Neural progenitor cell (in vitro differentiated cells): ENCODE results near the gene UBALD2. TPM values are rescaled to one million over a fixed set of nuclear protein-coding genes. Genes with fewer than 3 reads are reported as not detected.

Experiments
- DNase-seq: peaks from one replicate; pipeline ENCODE4 v3.0.0-alpha.2; 2016; ENCODE audit warnings: low spot score
- H2AFZ ChIP-seq: fragments of 200-600 bp; sonication (generic); replicated peaks from 2 replicates; pipeline ENCODE4 v1.6.1; 2016; ENCODE audit warnings: antibody characterized with exemption
- H3F3A ChIP-seq: fragments of 200-600 bp; sonication (generic); 2 replicates; pipeline ENCODE4 v1.6.1; 2016; ENCODE audit warnings: antibody characterized with exemption, low read depth
- H3K27ac ChIP-seq: fragments of 200-600 bp; sonication (generic); 2 replicates; pipeline ENCODE4 v1.5.1; 2016; ENCODE audit warnings: mild to moderate bottlenecking
- H3K27me3 ChIP-seq: fragments of 200-600 bp; sonication (generic); 2 replicates; pipeline ENCODE4 v1.6.1; 2016; ENCODE audit warnings: mild to moderate bottlenecking, moderate library complexity
- H3K36me3 ChIP-seq: fragments of 200-600 bp; sonication (generic); 2 replicates; pipeline ENCODE4 v1.5.1; 2016
- H3K4me1 ChIP-seq: fragments of 200-600 bp; sonication (generic); 2 replicates; pipeline ENCODE4 v1.6.1; 2016; ENCODE audit warnings: mixed run types
- H3K4me2 ChIP-seq: fragments of 200-600 bp; sonication (generic); 2 replicates; pipeline ENCODE4 v1.6.1; 2016
- H3K4me3 ChIP-seq: fragments of 200-600 bp; sonication (generic); 2 replicates; pipeline ENCODE4 v1.5.1; 2016
- H3K79me2 ChIP-seq: fragments of 200-600 bp; sonication (generic); 2 replicates; pipeline ENCODE4 v1.6.1; 2016; ENCODE audit warnings: low read depth
- H3K9ac ChIP-seq: fragments of 200-600 bp; sonication (generic); 2 replicates; pipeline ENCODE4 v1.6.1; 2016
- H3K9me3 ChIP-seq: fragments of 200-600 bp; sonication (generic); 2 replicates; pipeline ENCODE4 v1.5.1; 2016; ENCODE audit warnings: low read depth
- H4K20me1 ChIP-seq: fragments of 200-600 bp; sonication (generic); 2 replicates; pipeline ENCODE4 v1.6.1; 2016; ENCODE audit warnings: low read depth
- H3K27ac Mint-ChIP-seq: 3 replicates; pipeline ENCODE4 v1.8.0; 2021; ENCODE audit warnings: mixed read lengths
- H3K27me3 Mint-ChIP-seq: 2 replicates; pipeline ENCODE4 v1.8.0; 2022; ENCODE audit warnings: low read depth, mild to moderate bottlenecking, inconsistent platforms, moderate library complexity, mixed read lengths; ENCODE audit not compliant: insufficient read depth
- H3K36me3 Mint-ChIP-seq: 3 replicates; pipeline ENCODE4 v1.8.0; 2021; ENCODE audit warnings: mixed read lengths
- H3K4me1 Mint-ChIP-seq: 3 replicates; pipeline ENCODE4 v1.8.0; 2021; ENCODE audit warnings: mixed read lengths
- H3K4me3 Mint-ChIP-seq: 3 replicates; pipeline ENCODE4 v1.8.0; 2021; ENCODE audit warnings: mild to moderate bottlenecking, moderate library complexity, mixed read lengths
- H3K9me3 Mint-ChIP-seq: 3 replicates; pipeline ENCODE4 v1.8.0; 2020; ENCODE audit warnings: mixed read lengths
- CTCF ChIP-seq: fragments of 200-600 bp; sonication (generic); IDR thresholded peaks from 2 replicates; pipeline ENCODE4 v1.5.1; 2017; ENCODE audit warnings: antibody characterized with exemption, mild to moderate bottlenecking
- EZH2 ChIP-seq: fragments of 200-600 bp; sonication (generic); IDR thresholded peaks from 2 replicates; pipeline ENCODE4 v1.6.1; 2017; ENCODE audit warnings: antibody characterized with exemption, mild to moderate bottlenecking, moderate library complexity
- EZH2phosphoT487 ChIP-seq: fragments of 200-600 bp; sonication (generic); IDR thresholded peaks from 2 replicates; pipeline ENCODE4 v1.6.1; 2017; ENCODE audit warnings: antibody characterized with exemption
- total RNA-seq: library from RNA; depleted of rRNA; stranded (reverse); fragments of >200 nt; gene quantifications from 2 replicates; pipeline ENCODE4 v1.2.3, GENCODE V29; 2015; ENCODE audit warnings: low replicate concordance

Gene UBALD2
- total RNA-seq, 1 donor from 2014 or later, result 4.2 TPM

GRCh38 chr17:76233588-76234353, 31.4 kb upstream of the UBALD2 start:
- Mint-ChIP-seq H3K36me3 (peaks cover 2% of the 10 kb centered on the region), H3K9me3 (no peaks in the 10 kb centered on the region), H3K4me3 (no peak overlapping the region), H3K4me1 (peaks cover 6% of the 10 kb centered on the region), H3K27ac (no peak overlapping the region), H3K27me3 (no peaks in the 10 kb centered on the region)
- Histone ChIP-seq H3K27ac (no peak overlapping the region), H4K20me1 (peaks cover under 1% of the 10 kb centered on the region), H3K4me1 (no peaks in the 10 kb centered on the region), H3K9me3 (no peaks in the 10 kb centered on the region), H3K27me3 (peaks cover 14% of the 10 kb centered on the region), H3K4me2 (no peak overlapping the region), H3K36me3 (no peaks in the 10 kb centered on the region), H3F3A (peaks cover 2% of the 10 kb centered on the region), H3K79me2 (peaks cover 6% of the 10 kb centered on the region), H2AFZ (no peak overlapping the region), H3K9ac (no peak overlapping the region), H3K4me3 (no peak overlapping the region)
- no peak for DNase-seq
- no peak for TF ChIP-seq CTCF

GRCh38 chr17:76234354-76234679, 30.8 kb upstream of the UBALD2 start:
- Histone ChIP-seq H2AFZ (no peak overlapping the region), H3K9me3 (no peaks in the 10 kb centered on the region), H3K4me1 (no peaks in the 10 kb centered on the region), H3K36me3 (no peaks in the 10 kb centered on the region), H3K27me3 (peaks cover 19% of the 10 kb centered on the region), H4K20me1 (peaks cover 6% of the 10 kb centered on the region), H3K9ac (no peak overlapping the region), H3K4me3 (no peak overlapping the region), H3K27ac (no peak overlapping the region), H3K79me2 (peaks cover 6% of the 10 kb centered on the region), H3F3A (peaks cover 7% of the 10 kb centered on the region), H3K4me2 (no peak overlapping the region)
- no peaks in the 10 kb centered on the region for H3K27me3 Mint-ChIP-seq
- no peaks in the 10 kb centered on the region for H3K9me3 Mint-ChIP-seq
- no peak overlapping the region for H3K4me3 Mint-ChIP-seq
- no peak for DNase-seq
- H3K36me3 Mint-ChIP-seq, result no peaks in the 10 kb centered on the region
- TF ChIP-seq EZH2 (no peak), CTCF (no peak), EZH2phosphoT487 (no peak)
- H3K4me1 Mint-ChIP-seq, result peaks cover 10% of the 10 kb centered on the region
- no peak overlapping the region for H3K27ac Mint-ChIP-seq

- Histone ChIP-seq H3K27me3 (peaks cover 28% of the 10 kb centered on the region), H3K79me2 (peaks cover 6% of the 10 kb centered on the region), H3K4me3 (no peak overlapping the region), H3K9me3 (no peaks in the 10 kb centered on the region), H3K27ac (no peak overlapping the region), H3F3A (peaks cover 15% of the 10 kb centered on the region), H3K4me2 (no peak overlapping the region), H2AFZ (no peak overlapping the region), H4K20me1 (peaks cover 9% of the 10 kb centered on the region), H3K36me3 (no peaks in the 10 kb centered on the region), H3K4me1 (no peaks in the 10 kb centered on the region), H3K9ac (no peak overlapping the region)
- H3K27ac Mint-ChIP-seq, result no peak overlapping the region
- H3K36me3 Mint-ChIP-seq, result no peaks in the 10 kb centered on the region
- no peaks in the 10 kb centered on the region for H3K9me3 Mint-ChIP-seq
- no peak for TF ChIP-seq EZH2phosphoT487
- no peak for TF ChIP-seq CTCF
- TF ChIP-seq EZH2, result no peak
- H3K4me1 Mint-ChIP-seq, result peaks cover 11% of the 10 kb centered on the region
- no peak for DNase-seq
- no peaks in the 10 kb centered on the region for H3K27me3 Mint-ChIP-seq
- no peak overlapping the region for H3K4me3 Mint-ChIP-seq
These were observed 29.3 kb upstream of the UBALD2 start for GRCh38 chr17:76235883-76236282.
